ENCODE data around the gene CD52.

DNA sequence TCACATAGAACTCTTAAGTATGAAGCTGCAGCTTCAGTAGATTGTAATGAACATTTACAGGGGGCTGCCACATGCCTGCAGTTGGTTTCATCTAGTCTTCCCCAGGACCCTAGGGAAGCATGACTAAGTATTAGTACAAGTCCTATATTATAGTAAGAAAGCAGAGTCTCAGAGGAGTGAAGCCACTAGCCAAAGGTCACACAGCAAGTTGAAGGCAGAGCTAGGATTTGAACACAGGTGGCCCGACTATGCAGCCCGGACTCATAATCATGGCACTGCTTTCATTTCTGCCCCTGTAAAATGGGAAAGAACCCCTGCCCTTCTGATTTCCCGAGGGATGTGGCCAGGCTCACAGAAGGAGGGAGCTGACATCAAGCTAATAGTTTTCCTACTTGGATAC, 44.6 kb downstream of the CD52 start:
- TF ChIP-seq NFIC (IDR thresholded peaks at IDR 0.05; ENCODE audit: borderline replicate concordance) (no peak), GATA2 (CRISPR knock-in tag; IDR thresholded peaks at IDR 0.05) (no peak), FOXM1 (IDR thresholded peaks at IDR 0.05; ENCODE audit: low read depth) (no peak), SMC3 (IDR thresholded peaks at IDR 0.05; ENCODE audit: low read depth, low read length) (no peak), YY1 (IDR thresholded peaks at IDR 0.05; ENCODE audit: low read depth) (no peak), RFX5 (IDR thresholded peaks at IDR 0.05; ENCODE audit: low read length) (no peak), EP300 (IDR thresholded peaks at IDR 0.05; ENCODE audit: borderline replicate concordance in 1 of 2, low read depth in 1 of 2, low read length in 1 of 2) (no peak), RAD21 (IDR thresholded peaks at IDR 0.05; ENCODE audit: low read length) (no peak), SIN3A (IDR thresholded peaks at IDR 0.05; ENCODE audit: borderline replicate concordance, low read depth, low read length) (no peak)
- TF ChIP-seq, protein P1, sequence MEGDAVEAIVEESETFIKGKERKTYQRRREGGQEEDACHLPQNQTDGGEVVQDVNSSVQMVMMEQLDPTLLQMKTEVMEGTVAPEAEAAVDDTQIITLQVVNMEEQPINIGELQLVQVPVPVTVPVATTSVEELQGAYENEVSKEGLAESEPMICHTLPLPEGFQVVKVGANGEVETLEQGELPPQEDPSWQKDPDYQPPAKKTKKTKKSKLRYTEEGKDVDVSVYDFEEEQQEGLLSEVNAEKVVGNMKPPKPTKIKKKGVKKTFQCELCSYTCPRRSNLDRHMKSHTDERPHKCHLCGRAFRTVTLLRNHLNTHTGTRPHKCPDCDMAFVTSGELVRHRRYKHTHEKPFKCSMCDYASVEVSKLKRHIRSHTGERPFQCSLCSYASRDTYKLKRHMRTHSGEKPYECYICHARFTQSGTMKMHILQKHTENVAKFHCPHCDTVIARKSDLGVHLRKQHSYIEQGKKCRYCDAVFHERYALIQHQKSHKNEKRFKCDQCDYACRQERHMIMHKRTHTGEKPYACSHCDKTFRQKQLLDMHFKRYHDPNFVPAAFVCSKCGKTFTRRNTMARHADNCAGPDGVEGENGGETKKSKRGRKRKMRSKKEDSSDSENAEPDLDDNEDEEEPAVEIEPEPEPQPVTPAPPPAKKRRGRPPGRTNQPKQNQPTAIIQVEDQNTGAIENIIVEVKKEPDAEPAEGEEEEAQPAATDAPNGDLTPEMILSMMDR (IDR thresholded peaks at IDR 0.05), result no peak
- TF ChIP-seq, protein P2, sequence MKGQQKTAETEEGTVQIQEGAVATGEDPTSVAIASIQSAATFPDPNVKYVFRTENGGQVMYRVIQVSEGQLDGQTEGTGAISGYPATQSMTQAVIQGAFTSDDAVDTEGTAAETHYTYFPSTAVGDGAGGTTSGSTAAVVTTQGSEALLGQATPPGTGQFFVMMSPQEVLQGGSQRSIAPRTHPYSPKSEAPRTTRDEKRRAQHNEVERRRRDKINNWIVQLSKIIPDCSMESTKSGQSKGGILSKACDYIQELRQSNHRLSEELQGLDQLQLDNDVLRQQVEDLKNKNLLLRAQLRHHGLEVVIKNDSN (IDR thresholded peaks at IDR 0.05; ENCODE audit: borderline replicate concordance, low read depth), result no peak
- TF ChIP-seq, protein P3, sequence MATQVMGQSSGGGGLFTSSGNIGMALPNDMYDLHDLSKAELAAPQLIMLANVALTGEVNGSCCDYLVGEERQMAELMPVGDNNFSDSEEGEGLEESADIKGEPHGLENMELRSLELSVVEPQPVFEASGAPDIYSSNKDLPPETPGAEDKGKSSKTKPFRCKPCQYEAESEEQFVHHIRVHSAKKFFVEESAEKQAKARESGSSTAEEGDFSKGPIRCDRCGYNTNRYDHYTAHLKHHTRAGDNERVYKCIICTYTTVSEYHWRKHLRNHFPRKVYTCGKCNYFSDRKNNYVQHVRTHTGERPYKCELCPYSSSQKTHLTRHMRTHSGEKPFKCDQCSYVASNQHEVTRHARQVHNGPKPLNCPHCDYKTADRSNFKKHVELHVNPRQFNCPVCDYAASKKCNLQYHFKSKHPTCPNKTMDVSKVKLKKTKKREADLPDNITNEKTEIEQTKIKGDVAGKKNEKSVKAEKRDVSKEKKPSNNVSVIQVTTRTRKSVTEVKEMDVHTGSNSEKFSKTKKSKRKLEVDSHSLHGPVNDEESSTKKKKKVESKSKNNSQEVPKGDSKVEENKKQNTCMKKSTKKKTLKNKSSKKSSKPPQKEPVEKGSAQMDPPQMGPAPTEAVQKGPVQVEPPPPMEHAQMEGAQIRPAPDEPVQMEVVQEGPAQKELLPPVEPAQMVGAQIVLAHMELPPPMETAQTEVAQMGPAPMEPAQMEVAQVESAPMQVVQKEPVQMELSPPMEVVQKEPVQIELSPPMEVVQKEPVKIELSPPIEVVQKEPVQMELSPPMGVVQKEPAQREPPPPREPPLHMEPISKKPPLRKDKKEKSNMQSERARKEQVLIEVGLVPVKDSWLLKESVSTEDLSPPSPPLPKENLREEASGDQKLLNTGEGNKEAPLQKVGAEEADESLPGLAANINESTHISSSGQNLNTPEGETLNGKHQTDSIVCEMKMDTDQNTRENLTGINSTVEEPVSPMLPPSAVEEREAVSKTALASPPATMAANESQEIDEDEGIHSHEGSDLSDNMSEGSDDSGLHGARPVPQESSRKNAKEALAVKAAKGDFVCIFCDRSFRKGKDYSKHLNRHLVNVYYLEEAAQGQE (IDR thresholded peaks at IDR 0.05; ENCODE audit: low read depth, low read length), result no peak
